Activated CD4-positive, alpha-beta T cell treated with anti-CD3 and anti-CD28 coated beads, Interleukin-2, amount 10 ng/mL, durations not matched to agents 24 days and 14 days (primary cell): ENCODE results near the gene TMED3. TPM values are rescaled to one million over a fixed set of nuclear protein-coding genes. Genes with fewer than 3 reads are reported as not detected.
"Not testable (repeated sequence)": the region's sequence is repeated elsewhere in the genome, so short reads cannot be mapped to it uniquely, and the experiment has no call there.

Experiments
- DNase-seq: peaks from one replicate; pipeline ENCODE4 v3.0.0; 2022
- H3K27ac Mint-ChIP-seq: one replicate; pipeline ENCODE4 v1.8.0; 2022; ENCODE audit warnings: mild to moderate bottlenecking, mixed read lengths
- H3K27me3 Mint-ChIP-seq: one replicate; pipeline ENCODE4 v1.8.0; 2022; ENCODE audit warnings: mixed read lengths
- H3K36me3 Mint-ChIP-seq: one replicate; pipeline ENCODE4 v1.8.0; 2022; ENCODE audit warnings: low read depth, mild to moderate bottlenecking, mixed read lengths
- H3K4me1 Mint-ChIP-seq: one replicate; pipeline ENCODE4 v1.8.0; 2021; ENCODE audit warnings: mixed read lengths
- H3K4me3 Mint-ChIP-seq: one replicate; pipeline ENCODE4 v1.8.0; 2022; ENCODE audit warnings: mild to moderate bottlenecking, moderate library complexity, mixed read lengths
- H3K9me3 Mint-ChIP-seq: one replicate; pipeline ENCODE4 v1.8.0; 2021; ENCODE audit warnings: mixed read lengths
- intact Hi-C: fragments of 100-400 bp; cut with micrococcal nuclease; formaldehyde crosslinking; loops from one replicate; pipeline ENCODE4 v1.15.1; 2023
- total RNA-seq: library from RNA; stranded (reverse); gene quantifications from 2 replicates; pipeline ENCODE4 v1.2.3, GENCODE V29; 2022

TMED3 gene
- total RNA-seq, 1 donor from 2014 or later, result 53.9 TPM

GRCh38 chr15:79307251-79307650, 3.7 kb upstream of the TMED3 start:
- intact Hi-C loops, result no loop called here
- Mint-ChIP-seq H3K27me3 (peaks cover 55% of the 10 kb centered on the region), H3K9me3 (no peaks in the 10 kb centered on the region), H3K4me3 (no peak overlapping the region), H3K27ac (no peak overlapping the region), H3K36me3 (peaks cover 6% of the 10 kb centered on the region), H3K4me1 (peaks cover 10% of the 10 kb centered on the region)
- DNase-seq, result no peak

DNA sequence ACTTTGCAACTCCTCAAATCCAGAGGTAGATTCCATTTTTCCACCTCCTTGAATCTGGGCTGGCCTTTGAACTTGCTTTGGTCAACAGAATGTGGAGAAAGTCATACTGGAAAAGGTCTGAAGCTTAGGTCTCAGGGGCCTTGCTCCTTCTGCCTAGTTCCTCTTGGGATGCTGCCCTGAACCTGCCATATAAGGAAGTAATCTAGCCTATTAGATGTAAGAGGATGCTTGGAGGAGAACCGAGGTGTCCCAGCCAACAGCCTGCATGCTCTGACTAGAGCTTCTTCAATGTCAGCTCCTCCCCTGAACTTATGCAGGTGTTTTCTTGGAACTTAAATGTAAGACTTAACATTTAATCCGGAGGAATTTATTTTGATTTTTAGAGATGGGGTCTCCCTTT, 2.0 kb upstream of the TMED3 start:
- peaks cover 23% of the 10 kb centered on the region for H3K4me1 Mint-ChIP-seq
- no peak overlapping the region for H3K4me3 Mint-ChIP-seq
- H3K27ac Mint-ChIP-seq, result no peak overlapping the region
- no peaks in the 10 kb centered on the region for H3K9me3 Mint-ChIP-seq
- no peak for DNase-seq
- H3K36me3 Mint-ChIP-seq, result peaks cover 20% of the 10 kb centered on the region
- peaks cover 46% of the 10 kb centered on the region for H3K27me3 Mint-ChIP-seq
- intact Hi-C loops, result no loop called here

DNA sequence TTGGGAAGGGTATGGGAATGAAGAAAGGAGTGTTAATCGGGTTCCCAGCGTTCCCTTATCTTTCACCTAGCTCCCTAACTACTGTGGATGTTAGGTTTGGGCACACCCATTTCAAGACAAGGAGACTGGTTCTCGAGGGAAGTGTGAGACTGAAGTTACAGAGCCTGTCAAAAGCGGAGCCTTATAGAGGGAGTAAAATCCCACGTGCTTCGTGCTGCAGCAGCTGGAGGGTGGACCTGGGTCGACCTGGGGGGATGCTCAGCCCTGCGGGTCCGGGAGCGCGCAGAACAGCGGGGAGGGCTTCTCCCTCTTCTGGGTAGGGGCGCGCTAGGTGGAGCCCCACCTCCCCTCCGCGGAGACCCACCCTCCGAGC, 314 bp upstream of the TMED3 start:
- Mint-ChIP-seq H3K27me3 (peaks cover 35% of the 10 kb centered on the region), H3K36me3 (peaks cover 36% of the 10 kb centered on the region), H3K9me3 (no peaks in the 10 kb centered on the region), H3K4me3 (peak overlapping the region; percentile 95), H3K4me1 (peaks cover 23% of the 10 kb centered on the region), H3K27ac (peak overlapping the region; percentile 72)
- DNase-seq, result no peak
- intact Hi-C loops, result no loop called here

GRCh38 chr15:79311901-79312553, 1.1 kb downstream of the TMED3 start:
- H3K27me3 Mint-ChIP-seq, result peaks cover 27% of the 10 kb centered on the region
- intact Hi-C loops, result loop anchor here (1.0 kb wide), 1 partner anchor 611 kb away; no protein-coding TSS in a partner anchor
- peaks cover 27% of the 10 kb centered on the region for H3K4me1 Mint-ChIP-seq
- H3K9me3 Mint-ChIP-seq, result no peaks in the 10 kb centered on the region
- H3K36me3 Mint-ChIP-seq, result peaks cover 49% of the 10 kb centered on the region
- H3K4me3 Mint-ChIP-seq, result peak overlapping the region; percentile 95
- peak overlapping the region; percentile 82 for H3K27ac Mint-ChIP-seq
- DNase-seq, result no peak

DNA sequence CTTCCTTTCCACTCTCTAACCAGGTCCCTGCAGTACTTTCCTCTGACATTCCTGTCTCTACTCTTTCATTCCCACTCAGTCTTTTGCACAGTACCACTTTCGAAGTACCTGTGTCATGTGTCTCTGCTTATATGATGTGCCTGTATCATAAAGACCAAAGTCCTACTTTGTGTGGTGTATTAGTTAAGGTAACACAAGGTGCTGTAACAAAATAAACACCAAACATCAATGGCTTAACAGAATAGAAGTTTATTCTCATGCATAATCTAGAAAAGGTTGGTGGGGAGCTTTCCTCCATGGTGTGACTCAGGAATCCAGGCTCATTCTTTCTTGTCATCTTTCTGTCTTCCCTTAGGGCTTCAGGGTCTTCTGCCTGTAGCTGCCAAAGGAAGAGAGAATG, 3.3 kb downstream of the TMED3 start:
- H3K27ac Mint-ChIP-seq, result no peak overlapping the region
- DNase-seq, result no peak

GRCh38 chr15:79314811-79315210, 3.9 kb downstream of the TMED3 start:
- H3K27me3 Mint-ChIP-seq, result peaks cover 5% of the 10 kb centered on the region
- peaks cover 44% of the 10 kb centered on the region for H3K4me1 Mint-ChIP-seq
- intact Hi-C loops, result no loop called here

More for the DNA sequence above, 3.3 kb downstream of the TMED3 start:
- Mint-ChIP-seq H3K4me1 (peaks cover 39% of the 10 kb centered on the region), H3K4me3 (no peak overlapping the region), H3K36me3 (peaks cover 71% of the 10 kb centered on the region), H3K9me3 (no peaks in the 10 kb centered on the region), H3K27me3 (peaks cover 7% of the 10 kb centered on the region)
- intact Hi-C loops, result no loop called here

DNA sequence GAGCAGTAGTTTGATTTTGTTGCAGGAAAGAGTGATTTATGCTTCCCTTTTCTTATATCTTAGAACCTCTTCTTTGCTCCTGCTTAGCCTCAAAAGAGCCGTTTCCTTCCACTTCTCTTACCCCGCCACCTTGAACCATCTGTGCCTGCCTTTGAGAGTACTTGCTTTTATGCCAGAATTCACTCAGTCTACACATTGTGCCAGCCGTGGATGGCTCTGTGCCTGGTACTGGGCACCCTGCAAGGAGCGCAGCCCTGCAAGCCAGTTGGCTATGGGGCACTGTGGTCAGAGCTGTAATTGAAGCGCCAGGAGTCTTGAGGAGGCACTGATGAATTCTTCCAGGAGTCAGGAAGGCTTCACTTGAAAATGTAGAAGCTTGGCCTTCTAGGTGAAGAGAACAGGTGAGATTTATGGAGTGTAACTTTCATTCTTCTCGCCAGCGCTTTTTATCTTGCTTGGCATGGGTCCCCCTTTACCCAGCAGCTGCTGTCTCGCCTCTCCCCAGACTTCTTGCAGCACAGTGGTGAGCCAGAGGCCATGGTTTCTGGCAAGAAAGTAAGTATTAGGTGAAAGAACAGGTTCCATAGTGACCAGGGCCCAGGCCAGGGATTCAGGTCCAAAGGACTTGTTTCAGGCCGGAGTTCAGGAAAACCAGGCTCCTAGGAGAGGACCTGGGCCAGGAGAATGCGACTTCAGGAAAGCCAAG, 4.9 kb downstream of the TMED3 start:
- Mint-ChIP-seq H3K4me3 (no peak overlapping the region), H3K27me3 (no peaks in the 10 kb centered on the region), H3K9me3 (no peaks in the 10 kb centered on the region), H3K27ac (no peak overlapping the region), H3K4me1 (peaks cover 39% of the 10 kb centered on the region), H3K36me3 (peaks cover 79% of the 10 kb centered on the region)
- intact Hi-C loops, result no loop called here
- no peak for DNase-seq

More at GRCh38 chr15:79314811-79315210, 3.9 kb downstream of the TMED3 start:
- Mint-ChIP-seq H3K36me3 (peaks cover 76% of the 10 kb centered on the region), H3K9me3 (no peaks in the 10 kb centered on the region), H3K27ac (no peak overlapping the region), H3K4me3 (no peak overlapping the region)
- no peak for DNase-seq

DNA sequence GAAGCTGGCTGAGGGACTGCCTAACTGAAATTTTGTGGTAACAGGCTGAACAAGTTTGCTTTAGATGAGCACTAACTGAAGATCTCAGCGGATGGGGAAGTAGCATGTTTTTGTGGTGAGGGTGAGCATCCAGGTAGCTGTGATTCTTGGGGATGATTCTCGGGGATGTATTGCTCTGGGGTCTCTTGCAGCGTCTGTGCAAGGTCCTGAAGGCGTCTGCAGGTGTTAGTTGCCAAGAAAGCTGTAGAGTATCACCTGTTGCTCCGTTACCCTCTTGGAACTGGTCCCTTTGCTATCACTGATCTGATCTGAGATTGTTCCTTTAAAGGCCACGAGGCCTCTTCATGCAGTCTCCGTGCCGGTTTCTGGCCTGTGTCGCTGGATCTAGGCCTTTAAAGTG, 6.0 kb downstream of the TMED3 start:
- no peak overlapping the region for H3K4me3 Mint-ChIP-seq
- no peak overlapping the region for H3K27ac Mint-ChIP-seq
- peak; percentile 47 for DNase-seq
- no peaks in the 10 kb centered on the region for H3K9me3 Mint-ChIP-seq
- peaks cover 83% of the 10 kb centered on the region for H3K36me3 Mint-ChIP-seq
- H3K27me3 Mint-ChIP-seq, result no peaks in the 10 kb centered on the region
- peaks cover 37% of the 10 kb centered on the region for H3K4me1 Mint-ChIP-seq
- intact Hi-C loops, result no loop called here

- DNase-seq, result peak; percentile 46
- Mint-ChIP-seq H3K4me1 (peaks cover 20% of the 10 kb centered on the region), H3K36me3 (peaks cover 69% of the 10 kb centered on the region)
- H3K9me3 Mint-ChIP-seq, H3K4me3 Mint-ChIP-seq, H3K27ac Mint-ChIP-seq, intact Hi-C loops, H3K27me3 Mint-ChIP-seq: not testable (repeated sequence)
Measured at GRCh38 chr15:79319973-79320372, 9.1 kb downstream of the TMED3 start.

- H3K4me1 Mint-ChIP-seq, result peaks cover 17% of the 10 kb centered on the region
- intact Hi-C loops, result no loop called here
- no peaks in the 10 kb centered on the region for H3K27me3 Mint-ChIP-seq
- H3K4me3 Mint-ChIP-seq, result no peak overlapping the region
- no peaks in the 10 kb centered on the region for H3K9me3 Mint-ChIP-seq
- H3K36me3 Mint-ChIP-seq, result peaks cover 60% of the 10 kb centered on the region
- peak; percentile 44 for DNase-seq
- H3K27ac Mint-ChIP-seq, result no peak overlapping the region
Measured at GRCh38 chr15:79321876-79322275, 11.0 kb downstream of the TMED3 start.

DNA sequence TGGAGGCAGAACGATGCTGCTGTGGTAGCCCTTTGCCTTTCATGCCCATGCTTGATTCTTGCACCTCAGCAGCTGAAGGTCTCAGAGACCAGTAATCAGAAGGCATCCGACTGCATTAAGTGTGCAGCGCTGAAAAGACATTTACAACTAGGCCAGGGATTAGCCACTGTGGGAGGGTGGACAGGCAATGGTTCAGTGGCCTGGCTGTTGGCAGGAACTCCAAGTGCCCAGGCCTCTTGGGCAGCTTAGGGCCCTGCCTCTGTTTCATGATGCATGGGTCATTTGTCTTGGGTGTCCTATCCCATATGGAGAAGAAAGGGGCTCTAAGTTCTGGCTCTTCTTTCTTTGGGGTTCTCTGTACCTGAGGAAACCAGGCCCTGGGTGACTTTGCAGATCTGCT, 11.4 kb downstream of the TMED3 start:
- no peak overlapping the region for H3K4me3 Mint-ChIP-seq
- H3K27ac Mint-ChIP-seq, result no peak overlapping the region
- H3K36me3 Mint-ChIP-seq, result peaks cover 59% of the 10 kb centered on the region
- intact Hi-C loops, result no loop called here
- H3K27me3 Mint-ChIP-seq, result no peaks in the 10 kb centered on the region
- no peak for DNase-seq
- peaks cover 17% of the 10 kb centered on the region for H3K4me1 Mint-ChIP-seq
- H3K9me3 Mint-ChIP-seq, result no peaks in the 10 kb centered on the region

DNA sequence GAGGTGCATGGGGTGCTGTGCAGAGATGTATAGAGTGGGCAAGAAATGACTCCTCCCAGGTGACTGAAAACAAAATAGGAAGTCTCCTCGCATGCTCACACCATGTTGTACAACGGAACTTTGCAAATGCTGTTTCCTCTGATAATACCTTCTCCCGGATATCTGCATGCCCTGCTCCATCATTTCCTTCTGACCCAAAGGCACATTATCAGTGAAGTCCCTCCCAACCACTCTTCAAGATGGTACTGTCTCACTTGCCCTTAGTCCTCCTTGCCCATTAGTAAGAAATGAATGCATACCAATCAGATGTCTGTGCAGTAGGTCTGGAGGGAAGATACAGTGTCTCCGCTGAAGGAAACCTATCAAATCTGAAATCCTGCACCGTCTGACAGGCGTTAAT, 12.0 kb downstream of the TMED3 start:
- Mint-ChIP-seq H3K9me3 (no peaks in the 10 kb centered on the region), H3K27me3 (no peaks in the 10 kb centered on the region), H3K27ac (no peak overlapping the region), H3K36me3 (peaks cover 56% of the 10 kb centered on the region), H3K4me3 (no peak overlapping the region), H3K4me1 (peaks cover 13% of the 10 kb centered on the region)
- intact Hi-C loops, result no loop called here
- DNase-seq, result no peak

DNA sequence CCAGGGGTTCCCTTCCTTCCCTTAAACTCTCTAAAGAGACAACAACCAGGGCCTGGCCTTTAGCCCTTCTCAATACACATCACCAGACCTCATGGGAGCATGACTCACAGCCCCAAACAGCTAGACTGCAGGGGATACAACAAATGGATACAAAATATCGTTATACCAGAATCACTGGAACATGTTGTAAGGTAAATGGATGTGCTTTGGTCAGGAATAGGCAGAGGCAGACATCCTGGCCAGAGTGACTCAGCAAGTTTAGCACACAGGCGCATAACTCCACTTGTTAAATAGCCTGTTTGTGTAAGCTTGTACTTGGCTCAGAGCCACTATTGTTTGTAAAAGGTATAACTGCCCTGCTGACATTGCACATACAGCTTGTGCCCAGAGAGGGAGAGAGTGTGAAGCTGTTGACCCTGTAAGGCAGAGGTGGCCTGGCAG, 18.3 kb downstream of the TMED3 start:
- Mint-ChIP-seq H3K4me1 (peaks cover 3% of the 10 kb centered on the region), H3K36me3 (peaks cover 24% of the 10 kb centered on the region), H3K27ac (no peak overlapping the region), H3K4me3 (no peak overlapping the region), H3K27me3 (no peaks in the 10 kb centered on the region), H3K9me3 (no peaks in the 10 kb centered on the region)
- intact Hi-C loops, result no loop called here
- no peak for DNase-seq

GRCh38 chr15:79332824-79333510, 22.1 kb downstream of the TMED3 start:
- intact Hi-C loops, result no loop called here
- H3K9me3 Mint-ChIP-seq, result no peaks in the 10 kb centered on the region
- peaks cover 6% of the 10 kb centered on the region for H3K36me3 Mint-ChIP-seq
- H3K27ac Mint-ChIP-seq, result no peak overlapping the region
- H3K4me3 Mint-ChIP-seq, result no peak overlapping the region
- DNase-seq, result no peak
- H3K4me1 Mint-ChIP-seq, result peaks cover 3% of the 10 kb centered on the region
- no peaks in the 10 kb centered on the region for H3K27me3 Mint-ChIP-seq
